Mucosa of gallbladder (tissue), 1 donor: ENCODE results near the gene MARK4. TPM values are rescaled to one million over a fixed set of nuclear protein-coding genes. Genes with fewer than 3 reads are reported as not detected.
"Not testable (repeated sequence)": the region's sequence is repeated elsewhere in the genome, so short reads cannot be mapped to it uniquely, and the experiment has no call there.

ENCODE experiments used
- DNase-seq: peaks from one replicate; pipeline ENCODE4 v3.0.0-alpha.2; 2020; ENCODE audit warnings: low spot score
- total RNA-seq: library from RNA; stranded (reverse); gene quantifications from one replicate; pipeline ENCODE4 v1.2.1, GENCODE V29; 2021
- donor health status: DM: no; HTN: no; CAD: no.

Gene MARK4
- total RNA-seq, 1 donor from 2014 or later = 38.8 TPM

GRCh38 chr19:45334881-45335280, 83.8 kb downstream of the MARK4 start:
- DNase-seq = not testable (repeated sequence)

- DNase-seq = no peak
Observed at GRCh38 chr19:45336696-45337251, 85.7 kb downstream of the MARK4 start.

- DNase-seq = no peak
Observed at GRCh38 chr19:45339629-45340028, 88.6 kb downstream of the MARK4 start.

GRCh38 chr19:45340232-45340898, 89.3 kb downstream of the MARK4 start, which contains the start of gene KLC3:
KLC3 (plus strand) TSS chr19:45340750; CDS start chr19:45345542, 4,792 bp downstream.
- DNase-seq = peak; percentile 24

- no peak for DNase-seq
Observed at GRCh38 chr19:45340899-45341453, 89.9 kb downstream of the MARK4 start.

GRCh38 chr19:45342911-45343310, 91.8 kb downstream of the MARK4 start:
- no peak for DNase-seq

GRCh38 chr19:45344621-45345505, 93.8 kb downstream of the MARK4 start:
- DNase-seq = no peak

- no peak for DNase-seq
Observed at GRCh38 chr19:45345506-45345860, 94.4 kb downstream of the MARK4 start.

GRCh38 chr19:45346449-45346848, 95.4 kb downstream of the MARK4 start:
- DNase-seq = no peak

- no peak for DNase-seq
Observed at GRCh38 chr19:45347570-45348366, 96.7 kb downstream of the MARK4 start.

GRCh38 chr19:45348367-45349125, 97.5 kb downstream of the MARK4 start:
- no peak for DNase-seq

GRCh38 chr19:45349126-45349415, 98.0 kb downstream of the MARK4 start:
- no peak for DNase-seq

- no peak for DNase-seq
Observed at GRCh38 chr19:45349430-45349941, 98.4 kb downstream of the MARK4 start.

- DNase-seq = no peak
Observed at GRCh38 chr19:45350477-45351058, 99.5 kb downstream of the MARK4 start.

- DNase-seq = no peak
Observed at GRCh38 chr19:45351401-45351952, 100.4 kb downstream of the MARK4 start.

GRCh38 chr19:45352062-45352461, 101.0 kb downstream of the MARK4 start:
- no peak for DNase-seq

GRCh38 chr19:45352471-45352870, 101.4 kb downstream of the MARK4 start:
- no peak for DNase-seq

GRCh38 chr19:45352914-45353796, 102.1 kb downstream of the MARK4 start:
- DNase-seq = no peak

GRCh38 chr19:45354241-45354842, 103.3 kb downstream of the MARK4 start:
- DNase-seq = no peak
